Mesenchymal stem cell (in vitro differentiated cells and primary cell): ENCODE results near the gene ATF6.

Experiments
- DNase-seq: peaks from one replicate; pipeline ENCODE4 v3.0.0-alpha.2; 2013
- H2AFZ ChIP-seq: one replicate; pipeline ENCODE4 v1.6.1; 2013; ENCODE audit warnings: low read depth, mild to moderate bottlenecking, control low read depth, inconsistent platforms, low read length, moderate library complexity
- H2AK5ac ChIP-seq: 2 replicates; pipeline ENCODE4 v1.6.1; 2013; ENCODE audit warnings: low read length, moderate library complexity, mild to moderate bottlenecking, inconsistent platforms; ENCODE audit not compliant: severe bottlenecking
- H2BK120ac ChIP-seq: one replicate; pipeline ENCODE4 v1.6.1; 2013; ENCODE audit warnings: low read depth, mild to moderate bottlenecking, inconsistent platforms, low read length, moderate library complexity
- H2BK12ac ChIP-seq, 2 experiments: one replicate each; pipeline ENCODE4 v1.6.1; 2013; ENCODE audit warnings: inconsistent platforms in 2 of 2, low read length in 2 of 2, mild to moderate bottlenecking in 2 of 2, moderate library complexity in 2 of 2, control low read depth in 1 of 2
- H2BK15ac ChIP-seq: one replicate; pipeline ENCODE4 v1.6.1; 2013; ENCODE audit warnings: mild to moderate bottlenecking, low read depth, inconsistent platforms; ENCODE audit not compliant: poor library complexity, severe bottlenecking
- H2BK5ac ChIP-seq: 2 replicates; pipeline ENCODE4 v1.6.1; 2013; ENCODE audit warnings: low read depth, mild to moderate bottlenecking, low read length, control low read depth, inconsistent platforms; ENCODE audit not compliant: poor library complexity, severe bottlenecking
- H3K14ac ChIP-seq, 2 experiments: one replicate each; pipeline ENCODE4 v1.6.1; 2013; ENCODE audit warnings: inconsistent platforms in 2 of 2, low read length in 2 of 2, control low read depth in 1 of 2, mild to moderate bottlenecking in 1 of 2, moderate library complexity in 1 of 2
- H3K18ac ChIP-seq, 2 experiments: one replicate each; pipeline ENCODE4 v1.6.1; 2013; ENCODE audit warnings: inconsistent platforms in 2 of 2, low read length in 2 of 2, control low read depth in 1 of 2, low read depth in 1 of 2, mild to moderate bottlenecking in 1 of 2
- H3K23ac ChIP-seq, 2 experiments: one replicate each; pipeline ENCODE4 v1.6.1; 2013; ENCODE audit warnings: inconsistent platforms in 2 of 2, low read length in 2 of 2, mild to moderate bottlenecking in 2 of 2, moderate library complexity in 2 of 2, control low read depth in 1 of 2
- H3K27ac ChIP-seq: 2 replicates; pipeline ENCODE4 v1.5.1; 2013; ENCODE audit warnings: mild to moderate bottlenecking, moderate library complexity, low read length, control low read depth, inconsistent platforms; ENCODE audit not compliant: poor library complexity, severe bottlenecking
- H3K27me3 ChIP-seq, 2 experiments: 2 replicates each; pipeline versions ENCODE4 v1.6.1 to v1.7.0; 2013; ENCODE audit warnings: low read length in 2 of 2, mild to moderate bottlenecking in 2 of 2, moderate library complexity in 2 of 2, control low read depth in 1 of 2, inconsistent platforms in 1 of 2; ENCODE audit not compliant: control insufficient read depth in 1 of 2, insufficient read depth in 1 of 2
- H3K36me3 ChIP-seq, 2 experiments: 2 replicates each; pipeline versions ENCODE4 v1.6.1 to v1.7.0; 2013; ENCODE audit warnings: low read length in 2 of 2, control low read depth in 1 of 2, inconsistent platforms in 1 of 2, low read depth in 1 of 2, mild to moderate bottlenecking in 1 of 2; ENCODE audit not compliant: insufficient read depth in 2 of 2, control insufficient read depth in 1 of 2
- H3K4ac ChIP-seq, 2 experiments: one replicate each; pipeline ENCODE4 v1.6.1; 2013; ENCODE audit warnings: inconsistent platforms in 2 of 2, low read length in 2 of 2, mild to moderate bottlenecking in 2 of 2, moderate library complexity in 2 of 2, control low read depth in 1 of 2, low read depth in 1 of 2
- H3K4me1 ChIP-seq: 2 replicates; pipeline ENCODE4 v1.6.1; 2013; ENCODE audit warnings: low read depth, low read length, control low read depth; ENCODE audit not compliant: control insufficient read depth, insufficient read depth
- H3K4me2 ChIP-seq: 2 replicates; pipeline ENCODE4 v1.6.1; 2013; ENCODE audit warnings: low read length, mild to moderate bottlenecking, inconsistent platforms; ENCODE audit not compliant: poor library complexity, severe bottlenecking
- H3K4me3 ChIP-seq, 2 experiments: 2 replicates each; pipeline versions ENCODE4 v1.5.1 to v1.7.0; 2013; ENCODE audit warnings: low read length in 2 of 2, mild to moderate bottlenecking in 2 of 2, control low read depth in 1 of 2, low read depth in 1 of 2; ENCODE audit not compliant: insufficient read depth in 1 of 2
- H3K79me1 ChIP-seq: replicated peaks from 2 replicates; pipeline ENCODE4 v1.6.1; 2013; ENCODE audit warnings: mild to moderate bottlenecking, control low read depth, low read length, inconsistent platforms; ENCODE audit not compliant: poor library complexity, severe bottlenecking
- H3K9ac ChIP-seq: 2 replicates; pipeline ENCODE4 v1.7.0; 2013; ENCODE audit warnings: mild to moderate bottlenecking, low read length, moderate library complexity
- H3K9me3 ChIP-seq: 2 replicates; pipeline ENCODE4 v1.7.0; 2013; ENCODE audit warnings: mild to moderate bottlenecking, low read length; ENCODE audit not compliant: control insufficient read depth
- H4K8ac ChIP-seq: one replicate; pipeline ENCODE4 v1.6.1; 2013; ENCODE audit warnings: inconsistent platforms, mild to moderate bottlenecking, low read length, moderate library complexity
- H4K91ac ChIP-seq: one replicate; pipeline ENCODE4 v1.6.1; 2013; ENCODE audit warnings: mild to moderate bottlenecking, low read length, inconsistent platforms
- WGBS: methylation state at CpG from one replicate; pipeline ENCODE4 v1.1.7; 2013; ENCODE audit warnings: mixed read lengths; 5-methylcytosine and 5-hydroxymethylcytosine counted together

The ATF6 gene

DNA sequence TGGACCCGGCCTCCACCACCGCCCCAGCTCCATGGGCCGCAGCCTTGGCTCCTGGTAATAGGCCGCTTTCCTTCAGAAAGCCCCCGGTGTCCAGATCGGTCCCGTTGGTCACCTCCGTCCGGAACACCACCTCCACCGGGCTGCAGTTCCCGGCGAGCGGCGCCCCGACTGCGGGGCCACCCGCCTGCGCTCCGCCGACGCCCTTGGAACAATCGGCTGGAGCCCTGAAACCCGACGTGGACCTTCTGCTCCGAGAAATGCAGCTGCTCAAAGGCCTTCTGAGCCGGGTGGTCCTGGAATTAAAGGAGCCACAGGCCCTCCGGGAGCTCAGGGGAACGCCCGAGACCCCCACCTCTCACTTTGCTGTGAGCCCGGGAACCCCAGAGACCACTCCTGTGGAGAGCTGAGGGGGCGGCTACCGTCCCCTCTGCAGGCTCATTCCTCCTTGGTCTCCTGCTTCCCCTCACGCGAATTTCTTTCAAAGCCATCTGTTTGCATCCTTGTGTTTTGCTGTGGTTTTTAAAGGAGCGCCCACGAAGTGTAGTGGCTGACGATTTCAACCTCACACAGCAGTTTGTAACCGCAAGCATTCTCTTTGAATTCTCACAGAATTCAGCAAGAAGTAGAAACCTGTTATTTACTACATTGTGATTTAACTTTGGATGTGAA, 38.7 kb upstream of the ATF6 start:
- Histone ChIP-seq H3K4me2 (peak overlapping the region; percentile 95), H3K4me1 (peaks cover 13% of the 10 kb centered on the region), H2BK120ac (peak overlapping the region; percentile 96), H4K91ac (peak overlapping the region; percentile 98), H3K18ac (peak overlapping the region; percentile 40 to 96), H2BK15ac (peak overlapping the region; percentile 100), H4K8ac (peak overlapping the region; percentile 96), H3K23ac (peak overlapping the region; percentile 38 to 46), H3K4me3 (peak overlapping the region; percentile 83 to 84), H3K27ac (peak overlapping the region; percentile 50), H2BK12ac (peak overlapping the region; percentile 64 to 75), H3K9ac (peak overlapping the region; percentile 95), H2AK5ac (no peak overlapping the region), H3K4ac (peak overlapping the region; percentile 95 to 96), H3K36me3 (no peaks in the 10 kb centered on the region), H2BK5ac (no peak overlapping the region), H2AFZ (peak overlapping the region; percentile 72), H3K79me1 (no peaks in the 10 kb centered on the region), H3K14ac (peak overlapping the region in 1 of 2 experiments; percentile 53), H3K9me3 (no peaks in the 10 kb centered on the region), H3K27me3 (peaks cover 0 to 39% of the 10 kb centered on the region in 2 experiments)
- 0% methylated on average over 36 of the region's 38 CpGs for WGBS
- peak; percentile 89 for DNase-seq

DNA sequence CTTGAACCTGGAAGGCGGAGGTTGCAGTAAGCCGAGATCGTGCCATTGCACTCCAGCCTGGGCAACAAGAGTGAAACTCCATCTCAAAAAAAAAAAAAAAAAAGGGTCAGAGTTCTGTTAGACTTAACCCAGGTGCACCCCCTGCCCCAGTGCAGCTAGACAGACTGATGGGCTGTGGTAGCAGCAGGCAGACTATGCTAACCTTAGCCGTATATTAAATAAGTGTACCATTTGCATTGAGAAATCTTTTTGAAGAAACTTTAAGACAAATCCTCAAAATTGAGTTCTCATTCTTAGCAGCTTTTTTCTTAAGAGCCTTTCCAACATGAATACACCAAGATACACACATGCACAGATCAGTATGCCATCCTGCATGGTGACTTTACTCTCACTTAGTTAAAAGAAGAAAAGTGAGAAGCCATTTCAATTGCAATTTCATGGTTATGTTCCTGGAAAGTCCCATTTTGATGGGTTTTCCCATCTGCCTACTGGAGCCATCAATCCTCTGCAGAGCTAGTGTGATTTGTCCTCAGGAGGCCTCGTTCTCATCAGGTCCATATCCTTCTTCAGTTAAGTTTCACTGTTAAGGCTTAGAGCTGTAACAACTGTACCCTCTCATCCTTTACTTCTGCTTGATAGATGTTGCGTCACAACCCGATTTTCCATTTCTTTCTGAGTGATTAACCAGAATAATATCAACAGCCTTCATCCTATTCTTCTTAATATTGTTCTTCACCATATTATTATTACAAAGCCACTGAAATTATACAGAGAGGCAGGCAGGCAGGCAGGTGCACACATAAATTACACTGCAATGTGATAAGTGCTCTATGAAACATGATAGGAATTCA, 37.5 kb upstream of the ATF6 start:
- H3K14ac ChIP-seq, result no peak overlapping the region
- no peak overlapping the region for H2BK120ac ChIP-seq
- no peaks in the 10 kb centered on the region for H3K36me3 ChIP-seq
- H4K8ac ChIP-seq, result no peak overlapping the region
- H3K4me2 ChIP-seq, result no peak overlapping the region
- H3K4ac ChIP-seq, result no peak overlapping the region
- no peak overlapping the region for H2AFZ ChIP-seq
- H3K9me3 ChIP-seq, result no peaks in the 10 kb centered on the region
- no peak overlapping the region for H2BK5ac ChIP-seq
- no peak overlapping the region for H3K9ac ChIP-seq
- no peak overlapping the region for H3K4me3 ChIP-seq
- H3K18ac ChIP-seq, result no peak overlapping the region
- 98% methylated on average over 4 of the region's 7 CpGs for WGBS
- no peak overlapping the region for H2AK5ac ChIP-seq
- H3K27ac ChIP-seq, result no peak overlapping the region
- DNase-seq, result no peak
- no peak overlapping the region for H2BK12ac ChIP-seq
- no peak overlapping the region for H3K23ac ChIP-seq
- H4K91ac ChIP-seq, result no peak overlapping the region
- H3K27me3 ChIP-seq, result peaks cover 0 to 28% of the 10 kb centered on the region in 2 experiments
- H3K79me1 ChIP-seq, result no peaks in the 10 kb centered on the region
- H2BK15ac ChIP-seq, result no peak overlapping the region
- H3K4me1 ChIP-seq, result peaks cover 13% of the 10 kb centered on the region

DNA sequence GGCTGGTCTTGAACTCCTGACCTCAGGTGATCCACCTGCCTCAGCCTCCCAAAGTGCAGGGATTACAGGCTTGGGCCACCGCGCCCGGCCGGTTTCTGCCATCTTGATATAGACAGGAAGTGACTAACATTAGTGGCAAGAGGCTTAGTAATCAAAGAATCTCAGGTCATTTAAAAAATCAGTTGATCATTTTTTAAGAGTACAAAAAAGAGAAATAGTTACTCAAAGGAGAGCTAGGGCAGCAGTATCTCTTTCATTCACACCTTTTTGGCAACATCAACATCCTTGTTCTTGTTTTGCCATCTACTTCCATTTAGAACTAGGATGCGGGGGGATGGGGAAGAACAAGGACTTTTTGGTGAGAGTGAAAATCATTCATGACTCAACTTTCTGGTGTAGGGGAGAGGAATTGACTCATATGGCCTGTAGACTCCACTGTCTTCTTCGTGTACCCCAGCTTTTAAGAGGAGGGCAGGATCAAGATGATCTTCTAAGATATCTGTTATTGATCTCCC, 36.0 kb upstream of the ATF6 start:
- no peak overlapping the region for H2BK5ac ChIP-seq
- no peak overlapping the region for H3K9ac ChIP-seq
- H3K9me3 ChIP-seq, result no peaks in the 10 kb centered on the region
- no peak overlapping the region for H2AFZ ChIP-seq
- no peaks in the 10 kb centered on the region for H3K79me1 ChIP-seq
- no peak overlapping the region for H2BK12ac ChIP-seq
- H3K14ac ChIP-seq, result no peak overlapping the region
- no peak overlapping the region for H3K23ac ChIP-seq
- no peak overlapping the region for H4K8ac ChIP-seq
- no peak overlapping the region for H2AK5ac ChIP-seq
- no peak overlapping the region for H2BK120ac ChIP-seq
- H3K4me2 ChIP-seq, result no peak overlapping the region
- WGBS, result 32% methylated on average over 2 of the region's 6 CpGs
- no peaks in the 10 kb centered on the region for H3K36me3 ChIP-seq
- no peak overlapping the region for H2BK15ac ChIP-seq
- H3K18ac ChIP-seq, result no peak overlapping the region
- no peak overlapping the region for H3K27ac ChIP-seq
- H4K91ac ChIP-seq, result no peak overlapping the region
- peaks cover 0 to 18% of the 10 kb centered on the region in 2 experiments for H3K27me3 ChIP-seq
- peak; percentile 62 for DNase-seq
- H3K4me3 ChIP-seq, result no peak overlapping the region
- H3K4ac ChIP-seq, result no peak overlapping the region
- H3K4me1 ChIP-seq, result peaks cover 13% of the 10 kb centered on the region

DNA sequence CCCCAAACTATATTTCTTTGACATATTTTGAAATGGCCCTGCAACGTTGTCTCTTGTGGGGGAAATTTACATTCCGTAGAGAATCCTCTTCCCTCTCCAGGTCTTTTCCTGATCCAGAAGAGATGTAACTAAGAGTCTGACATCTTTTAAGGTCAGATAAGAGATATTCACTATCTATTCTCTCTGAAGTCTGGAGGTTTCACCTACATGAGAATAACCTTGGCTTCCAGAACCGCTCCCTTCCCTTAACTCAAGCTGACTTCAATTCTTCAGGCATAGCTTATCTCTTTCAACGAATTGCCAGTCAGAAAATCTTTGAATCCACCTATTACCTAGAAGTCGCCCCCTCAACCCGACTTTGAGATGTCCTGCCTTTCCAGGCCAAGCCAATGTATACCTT, 34.9 kb upstream of the ATF6 start:
- Histone ChIP-seq H3K4ac (no peak overlapping the region), H2BK12ac (no peak overlapping the region), H3K4me1 (peaks cover 8% of the 10 kb centered on the region), H3K14ac (no peak overlapping the region), H2AFZ (no peak overlapping the region), H3K4me3 (no peak overlapping the region), H3K27ac (no peak overlapping the region), H3K23ac (no peak overlapping the region), H2AK5ac (no peak overlapping the region), H3K36me3 (no peaks in the 10 kb centered on the region), H3K79me1 (no peaks in the 10 kb centered on the region), H2BK120ac (no peak overlapping the region), H2BK5ac (no peak overlapping the region), H3K18ac (no peak overlapping the region), H4K8ac (no peak overlapping the region), H2BK15ac (no peak overlapping the region), H3K4me2 (no peak overlapping the region), H3K9ac (no peak overlapping the region), H3K9me3 (no peaks in the 10 kb centered on the region), H4K91ac (no peak overlapping the region), H3K27me3 (peaks cover 0 to 21% of the 10 kb centered on the region in 2 experiments)
- WGBS, result 66% methylated on average over 4 of the region's 6 CpGs
- no peak for DNase-seq
